GM12873 (cell line): ENCODE data around the gene FGF19.

Source experiments
- CTCF ChIP-seq: IDR thresholded peaks from 2 replicates; pipeline ENCODE4 v1.5.1; 2012; ENCODE audit warnings: low read depth, mild to moderate bottlenecking, moderate library complexity, low read length, control low read depth; ENCODE audit not compliant: insufficient read depth; ENCODE audit errors: missing control alignments

Gene FGF19

GRCh38 chr11:69650832-69651344 lies 52.9 kb downstream of the FGF19 start:
- TF ChIP-seq CTCF: no peak

GRCh38 chr11:69650081-69650831 lies 53.6 kb downstream of the FGF19 start:
- no peak for TF ChIP-seq CTCF

- no peak for TF ChIP-seq CTCF
Observed at GRCh38 chr11:69649576-69649900, 54.3 kb downstream of the FGF19 start.

GRCh38 chr11:69648679-69649575 lies 54.9 kb downstream of the FGF19 start:
- TF ChIP-seq CTCF: no peak
